HepG2 (cell line): ENCODE data around the gene CCNF. TPM values are rescaled to one million over a fixed set of nuclear protein-coding genes. Genes with fewer than 3 reads are reported as not detected.

ENCODE experiments used
- CENPT ChIP-seq: sonication (generic); formaldehyde crosslinking; IDR thresholded peaks from 2 replicates; pipeline ENCODE4 v1.8.0; 2022; ENCODE audit warnings: low read depth, mild to moderate bottlenecking, moderate library complexity, missing genetic modification reagents
- CHD2 ChIP-seq: IDR thresholded peaks from 2 replicates; pipeline ENCODE4 v1.6.1; 2011; ENCODE audit warnings: low read depth, low read length, improper control_type of control experiment
- CSRNP1 ChIP-seq: sonication (generic); formaldehyde crosslinking; IDR thresholded peaks from 2 replicates; pipeline ENCODE4 v1.8.1; 2023; ENCODE audit warnings: mild to moderate bottlenecking, missing genetic modification reagents
- FLYWCH1 ChIP-seq: sonication (generic); formaldehyde crosslinking; IDR thresholded peaks from 2 replicates; pipeline ENCODE4 v1.8.1; 2023; ENCODE audit warnings: mild to moderate bottlenecking, missing genetic modification reagents
- GLMP ChIP-seq: sonication (generic); formaldehyde crosslinking; IDR thresholded peaks from 2 replicates; pipeline ENCODE4 v1.9.0; 2021; ENCODE audit warnings: missing genetic modification reagents, mild to moderate bottlenecking, borderline replicate concordance
- IRX3 ChIP-seq: sonication (generic); formaldehyde crosslinking; IDR thresholded peaks from 2 replicates; pipeline ENCODE4 v1.8.1; 2023; ENCODE audit warnings: mild to moderate bottlenecking, low read depth, missing genetic modification reagents, borderline replicate concordance
- KAT8 ChIP-seq: IDR thresholded peaks from 2 replicates; pipeline ENCODE4 v1.6.1; 2016; ENCODE audit warnings: missing genetic modification reagents, missing compliant biosample characterization
- LBX2 ChIP-seq: sonication (generic); formaldehyde crosslinking; IDR thresholded peaks from 2 replicates; pipeline ENCODE4 v1.5.0; 2020; ENCODE audit warnings: missing genetic modification reagents, mild to moderate bottlenecking, borderline replicate concordance
- PHF20 ChIP-seq: sonication (generic); formaldehyde crosslinking; IDR thresholded peaks from 2 replicates; pipeline ENCODE4 v1.5.0; 2020; ENCODE audit warnings: mild to moderate bottlenecking, missing genetic modification reagents
- PRDM10 ChIP-seq: sonication (generic); formaldehyde crosslinking; IDR thresholded peaks from 2 replicates; pipeline ENCODE4 v1.4.0; 2020; ENCODE audit warnings: low read depth, missing genetic modification reagents
- ZMYM2 ChIP-seq: sonication (generic); formaldehyde crosslinking; IDR thresholded peaks from 2 replicates; pipeline ENCODE4 v1.8.0; 2022; ENCODE audit warnings: mild to moderate bottlenecking, missing genetic modification reagents
- ZNF605 ChIP-seq: sonication (generic); formaldehyde crosslinking; IDR thresholded peaks from 2 replicates; pipeline ENCODE4 v1.8.0; 2022; ENCODE audit warnings: mild to moderate bottlenecking, missing genetic modification reagents
- ZNF710 ChIP-seq: sonication (generic); formaldehyde crosslinking; IDR thresholded peaks from 2 replicates; pipeline ENCODE4 v1.5.0; 2020; ENCODE audit warnings: mild to moderate bottlenecking, missing genetic modification reagents, borderline replicate concordance
- polyA plus RNA-seq, 8 experiments: library from polyadenylated mRNA; depleted of rRNA in 3 of 8; stranded (reverse) in 7 of 8; unstranded in 1 of 8; fragments of >200 nt; fragmentation: Illumina TruSeq in 4 of 8; extraction: Trizol in 4 of 8; gene quantifications; 2 replicates each; pipeline versions ENCODE4 v1.2.1 to v1.2.3, GENCODE V29; 2011 to 2016; ENCODE audit warnings: low read depth in 4 of 8, missing spikeins in 1 of 8, mixed read lengths in 1 of 8; ENCODE audit not compliant: insufficient read depth in 1 of 8
- total RNA-seq, 5 experiments: library from RNA; depleted of rRNA; stranded (reverse); fragments of >200 nt; fragmentation: Illumina TruSeq; extraction: Trizol; gene quantifications; 2 replicates each; pipeline ENCODE4 v1.2.3, GENCODE V29; 2016; ENCODE audit warnings: low read depth in 1 of 5
- TF ChIP-seq, protein P1 (sequence below): sonication (generic); formaldehyde crosslinking; IDR thresholded peaks from 2 replicates; pipeline ENCODE4 v1.8.1; 2022; ENCODE audit warnings: low read depth, mild to moderate bottlenecking, missing genetic modification reagents
- TF ChIP-seq, protein P2 (sequence below): sonication (generic); formaldehyde crosslinking; IDR thresholded peaks from 2 replicates; pipeline ENCODE4 v1.4.0; 2020; ENCODE audit warnings: mild to moderate bottlenecking, low read depth, missing genetic modification reagents
- TF ChIP-seq, protein P3 (sequence below): sonication (generic); formaldehyde crosslinking; IDR thresholded peaks from 2 replicates; pipeline ENCODE4 v1.8.1; 2023; ENCODE audit warnings: missing genetic modification reagents, mild to moderate bottlenecking, borderline replicate concordance

CCNF gene
- total and polyA plus RNA-seq, 2 of the 13 experiments (the other 11 are each of a cell fraction or from before 2014, with no cell fraction given): 6.4 to 22.8 TPM

DNA sequence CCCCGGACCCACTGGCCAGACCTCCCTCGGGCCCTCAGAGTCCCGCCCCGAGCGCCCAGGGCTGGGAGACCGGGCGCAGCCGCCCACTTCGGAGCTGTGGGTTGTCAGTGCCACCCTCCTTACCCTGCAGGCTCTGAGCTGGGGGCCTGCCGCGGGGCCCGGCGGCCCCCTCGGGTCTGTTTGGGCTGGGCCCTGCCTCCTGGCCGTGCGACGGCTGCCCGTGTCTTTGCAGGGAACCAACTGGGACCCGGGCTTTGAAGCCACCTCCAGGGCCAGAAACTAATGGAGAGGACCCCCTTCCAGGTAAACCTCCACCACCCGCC is 31.1 kb downstream of the CCNF start (continued):
- no peak for TF ChIP-seq CHD2
- TF ChIP-seq LBX2: no peak
- no peak for TF ChIP-seq PRDM10 (CRISPR knock-in tag)
- TF ChIP-seq, protein P1, sequence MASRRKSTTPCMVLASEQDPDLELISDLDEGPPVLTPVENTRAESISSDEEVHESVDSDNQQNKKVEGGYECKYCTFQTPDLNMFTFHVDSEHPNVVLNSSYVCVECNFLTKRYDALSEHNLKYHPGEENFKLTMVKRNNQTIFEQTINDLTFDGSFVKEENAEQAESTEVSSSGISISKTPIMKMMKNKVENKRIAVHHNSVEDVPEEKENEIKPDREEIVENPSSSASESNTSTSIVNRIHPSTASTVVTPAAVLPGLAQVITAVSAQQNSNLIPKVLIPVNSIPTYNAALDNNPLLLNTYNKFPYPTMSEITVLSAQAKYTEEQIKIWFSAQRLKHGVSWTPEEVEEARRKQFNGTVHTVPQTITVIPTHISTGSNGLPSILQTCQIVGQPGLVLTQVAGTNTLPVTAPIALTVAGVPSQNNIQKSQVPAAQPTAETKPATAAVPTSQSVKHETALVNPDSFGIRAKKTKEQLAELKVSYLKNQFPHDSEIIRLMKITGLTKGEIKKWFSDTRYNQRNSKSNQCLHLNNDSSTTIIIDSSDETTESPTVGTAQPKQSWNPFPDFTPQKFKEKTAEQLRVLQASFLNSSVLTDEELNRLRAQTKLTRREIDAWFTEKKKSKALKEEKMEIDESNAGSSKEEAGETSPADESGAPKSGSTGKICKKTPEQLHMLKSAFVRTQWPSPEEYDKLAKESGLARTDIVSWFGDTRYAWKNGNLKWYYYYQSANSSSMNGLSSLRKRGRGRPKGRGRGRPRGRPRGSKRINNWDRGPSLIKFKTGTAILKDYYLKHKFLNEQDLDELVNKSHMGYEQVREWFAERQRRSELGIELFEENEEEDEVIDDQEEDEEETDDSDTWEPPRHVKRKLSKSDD: no peak
- no peak for TF ChIP-seq ZNF710 (CRISPR knock-in tag)
- TF ChIP-seq ZNF605 (CRISPR knock-in tag): no peak
- TF ChIP-seq GLMP (CRISPR knock-in tag): no peak
- TF ChIP-seq CSRNP1 (CRISPR knock-in tag): 0 out of 2 replicates have a peak, but pooled peaks have one; percentile 67
- no peak for TF ChIP-seq KAT8
- no peak for TF ChIP-seq ZMYM2 (CRISPR knock-in tag)
- TF ChIP-seq IRX3 (CRISPR knock-in tag): 0 out of 2 replicates have a peak, but pooled peaks have one; percentile 14
- no peak for TF ChIP-seq FLYWCH1 (CRISPR knock-in tag)
- TF ChIP-seq PHF20 (CRISPR knock-in tag): 0 out of 2 replicates have a peak, but pooled peaks have one; percentile 16
- no peak for TF ChIP-seq CENPT (CRISPR knock-in tag)
- TF ChIP-seq, protein P2, sequence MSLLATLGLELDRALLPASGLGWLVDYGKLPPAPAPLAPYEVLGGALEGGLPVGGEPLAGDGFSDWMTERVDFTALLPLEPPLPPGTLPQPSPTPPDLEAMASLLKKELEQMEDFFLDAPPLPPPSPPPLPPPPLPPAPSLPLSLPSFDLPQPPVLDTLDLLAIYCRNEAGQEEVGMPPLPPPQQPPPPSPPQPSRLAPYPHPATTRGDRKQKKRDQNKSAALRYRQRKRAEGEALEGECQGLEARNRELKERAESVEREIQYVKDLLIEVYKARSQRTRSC (CRISPR knock-in tag): no peak
- TF ChIP-seq, protein P3, sequence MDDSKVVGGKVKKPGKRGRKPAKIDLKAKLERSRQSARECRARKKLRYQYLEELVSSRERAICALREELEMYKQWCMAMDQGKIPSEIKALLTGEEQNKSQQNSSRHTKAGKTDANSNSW (CRISPR knock-in tag): no peak
